NT2/D1 (cell line): ENCODE results near the gene ZFYVE21.

Experiments used
- SUZ12 ChIP-seq: IDR thresholded peaks from 2 replicates; pipeline ENCODE4 v1.6.1; 2011; ENCODE audit not compliant: insufficient read length, insufficient read depth; ENCODE audit errors: extremely low read depth
- ZNF274 ChIP-seq: IDR thresholded peaks from 2 replicates; pipeline ENCODE4 v1.6.1; 2011; ENCODE audit warnings: mild to moderate bottlenecking, low read depth, low read length

DNA sequence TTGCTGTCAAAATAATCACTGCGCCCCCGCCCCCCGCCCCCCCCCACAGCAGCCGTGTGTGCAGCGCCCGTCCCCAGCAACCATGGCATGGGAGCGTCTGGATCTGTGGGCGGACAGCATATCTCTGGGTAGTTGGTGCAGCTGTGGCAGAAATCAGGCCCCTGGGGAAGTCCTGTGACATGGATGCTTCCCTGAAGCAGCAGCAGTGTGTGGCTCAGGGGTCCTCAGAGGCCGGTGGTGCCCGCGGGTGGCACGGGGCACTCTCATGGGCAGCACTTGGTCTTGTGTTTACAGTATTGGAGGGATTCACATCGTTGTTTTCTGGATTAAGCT, 19.6 kb upstream of the ZFYVE21 start:
- TF ChIP-seq SUZ12 = no peak
- no peak for TF ChIP-seq ZNF274
